Uterus (tissue), 2 donors: ENCODE measurements around the gene STARD10.

Experiments
- POLR2A ChIP-seq, 2 donors: fragments of 450-650 bp; IDR thresholded peaks; one replicate each; pipeline ENCODE4 v1.6.1; 2016; ENCODE audit warnings: antibody characterized with exemption in 2 of 2, mild to moderate bottlenecking in 1 of 2, moderate library complexity in 1 of 2
- TF ChIP-seq, protein P1 (sequence below), 4 experiments: fragments of 200-600 bp in 2 of 4; fragments of 450-650 bp in 2 of 4; sonication (generic) in 2 of 4; IDR thresholded peaks; one replicate each; pipeline ENCODE4 v1.5.1; 2016 to 2019; ENCODE audit warnings: antibody characterized with exemption in 4 of 4, mild to moderate bottlenecking in 2 of 4, moderate library complexity in 1 of 4

DNA sequence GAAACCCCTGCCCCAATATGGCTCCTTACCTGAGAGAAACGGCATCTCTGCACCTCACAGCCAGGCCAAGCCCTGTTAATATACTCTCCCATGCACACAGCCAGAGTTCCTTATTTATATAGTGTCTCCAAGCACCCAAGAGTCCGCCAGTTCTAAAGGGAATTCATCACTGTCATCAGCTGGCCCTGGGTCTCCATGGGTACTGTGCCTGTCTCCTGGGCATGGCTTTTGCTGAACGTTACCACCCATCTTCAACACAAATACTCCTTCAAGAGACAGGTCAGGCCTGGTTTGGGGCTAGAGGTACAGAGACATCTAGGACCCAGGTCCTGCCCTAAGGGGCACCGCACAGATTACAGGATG lies 18.7 kb upstream of the STARD10 start:
- TF ChIP-seq, protein P1, sequence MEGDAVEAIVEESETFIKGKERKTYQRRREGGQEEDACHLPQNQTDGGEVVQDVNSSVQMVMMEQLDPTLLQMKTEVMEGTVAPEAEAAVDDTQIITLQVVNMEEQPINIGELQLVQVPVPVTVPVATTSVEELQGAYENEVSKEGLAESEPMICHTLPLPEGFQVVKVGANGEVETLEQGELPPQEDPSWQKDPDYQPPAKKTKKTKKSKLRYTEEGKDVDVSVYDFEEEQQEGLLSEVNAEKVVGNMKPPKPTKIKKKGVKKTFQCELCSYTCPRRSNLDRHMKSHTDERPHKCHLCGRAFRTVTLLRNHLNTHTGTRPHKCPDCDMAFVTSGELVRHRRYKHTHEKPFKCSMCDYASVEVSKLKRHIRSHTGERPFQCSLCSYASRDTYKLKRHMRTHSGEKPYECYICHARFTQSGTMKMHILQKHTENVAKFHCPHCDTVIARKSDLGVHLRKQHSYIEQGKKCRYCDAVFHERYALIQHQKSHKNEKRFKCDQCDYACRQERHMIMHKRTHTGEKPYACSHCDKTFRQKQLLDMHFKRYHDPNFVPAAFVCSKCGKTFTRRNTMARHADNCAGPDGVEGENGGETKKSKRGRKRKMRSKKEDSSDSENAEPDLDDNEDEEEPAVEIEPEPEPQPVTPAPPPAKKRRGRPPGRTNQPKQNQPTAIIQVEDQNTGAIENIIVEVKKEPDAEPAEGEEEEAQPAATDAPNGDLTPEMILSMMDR (IDR thresholded peaks at IDR 0.05): no peak
- TF ChIP-seq POLR2A (IDR thresholded peaks at IDR 0.05): no peak
